ENCODE results near the gene DGLUCY.

The DGLUCY gene

DNA sequence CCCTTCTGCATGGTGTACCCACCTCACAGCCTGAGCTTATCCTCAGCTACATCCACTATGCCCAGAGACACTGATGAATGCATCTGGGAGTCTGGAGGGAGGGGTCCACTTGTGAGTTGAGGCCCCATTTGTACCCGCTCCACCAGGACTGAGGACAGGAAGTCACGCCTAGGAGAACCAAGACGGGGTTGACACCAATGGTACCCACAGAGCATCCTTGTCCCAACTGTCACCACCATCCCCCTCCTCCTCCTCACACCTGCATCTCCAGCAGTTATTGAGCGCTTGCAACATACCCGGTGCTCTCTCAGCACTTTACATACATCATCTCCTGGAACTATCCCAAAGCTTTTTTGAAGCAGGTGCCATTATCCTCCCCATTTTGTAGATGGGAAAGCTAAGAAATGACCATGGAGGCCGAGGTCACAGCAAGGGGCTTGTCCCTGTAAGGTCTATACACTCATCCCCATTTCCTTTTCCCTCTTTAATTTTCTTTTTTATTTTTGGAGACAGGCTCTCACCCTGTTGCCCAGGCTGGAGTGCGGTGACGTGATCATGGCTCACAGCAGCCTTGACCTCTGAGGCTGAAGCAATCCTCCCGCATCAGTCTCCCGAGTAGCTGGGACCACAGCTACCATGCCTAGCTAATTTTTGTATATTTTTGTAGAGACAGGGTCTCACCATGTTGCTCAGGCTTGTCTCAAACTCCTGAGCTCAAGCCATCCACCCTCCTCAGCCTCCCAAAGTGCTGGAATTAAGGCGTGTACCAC is 31.7 kb downstream of the DGLUCY start:
- DNase-seq (ENCODE audit: low read depth), result no peak
- TF ChIP-seq, protein P1, sequence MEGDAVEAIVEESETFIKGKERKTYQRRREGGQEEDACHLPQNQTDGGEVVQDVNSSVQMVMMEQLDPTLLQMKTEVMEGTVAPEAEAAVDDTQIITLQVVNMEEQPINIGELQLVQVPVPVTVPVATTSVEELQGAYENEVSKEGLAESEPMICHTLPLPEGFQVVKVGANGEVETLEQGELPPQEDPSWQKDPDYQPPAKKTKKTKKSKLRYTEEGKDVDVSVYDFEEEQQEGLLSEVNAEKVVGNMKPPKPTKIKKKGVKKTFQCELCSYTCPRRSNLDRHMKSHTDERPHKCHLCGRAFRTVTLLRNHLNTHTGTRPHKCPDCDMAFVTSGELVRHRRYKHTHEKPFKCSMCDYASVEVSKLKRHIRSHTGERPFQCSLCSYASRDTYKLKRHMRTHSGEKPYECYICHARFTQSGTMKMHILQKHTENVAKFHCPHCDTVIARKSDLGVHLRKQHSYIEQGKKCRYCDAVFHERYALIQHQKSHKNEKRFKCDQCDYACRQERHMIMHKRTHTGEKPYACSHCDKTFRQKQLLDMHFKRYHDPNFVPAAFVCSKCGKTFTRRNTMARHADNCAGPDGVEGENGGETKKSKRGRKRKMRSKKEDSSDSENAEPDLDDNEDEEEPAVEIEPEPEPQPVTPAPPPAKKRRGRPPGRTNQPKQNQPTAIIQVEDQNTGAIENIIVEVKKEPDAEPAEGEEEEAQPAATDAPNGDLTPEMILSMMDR (conservative IDR thresholded peaks at IDR 0.05; ENCODE audit: control insufficient read depth, insufficient read depth, low read depth, low read length), result no peak
- no peak overlapping the region for H3K4me3 ChIP-seq (ENCODE audit: control insufficient read depth, low read depth, low read length)

DNA sequence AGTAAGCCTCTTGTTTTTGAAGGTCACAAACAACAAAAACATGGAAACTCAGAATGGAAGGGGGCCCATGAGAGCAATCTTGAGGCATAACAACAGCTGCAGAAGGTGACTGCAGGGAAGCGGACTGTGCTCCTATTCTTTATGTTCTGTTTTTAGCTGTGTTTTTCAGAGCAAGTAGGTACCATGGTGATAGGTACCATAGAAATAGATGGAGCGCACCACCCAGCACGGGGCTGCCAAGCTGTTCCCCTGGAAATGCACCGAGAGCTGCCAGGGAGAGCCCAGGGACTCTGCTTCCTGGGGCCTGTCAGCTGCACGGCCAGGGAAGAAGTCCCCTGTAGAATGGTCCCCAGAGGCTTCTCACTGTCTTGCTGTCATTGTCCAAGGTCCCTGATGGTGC is 32.8 kb downstream of the DGLUCY start:
- TF ChIP-seq, protein P1 (conservative IDR thresholded peaks at IDR 0.05; ENCODE audit: control insufficient read depth, insufficient read depth, low read depth, low read length), result no peak
- DNase-seq (ENCODE audit: low read depth), result no peak
- no peak overlapping the region for H3K4me3 ChIP-seq (ENCODE audit: control insufficient read depth, low read depth, low read length)

DNA sequence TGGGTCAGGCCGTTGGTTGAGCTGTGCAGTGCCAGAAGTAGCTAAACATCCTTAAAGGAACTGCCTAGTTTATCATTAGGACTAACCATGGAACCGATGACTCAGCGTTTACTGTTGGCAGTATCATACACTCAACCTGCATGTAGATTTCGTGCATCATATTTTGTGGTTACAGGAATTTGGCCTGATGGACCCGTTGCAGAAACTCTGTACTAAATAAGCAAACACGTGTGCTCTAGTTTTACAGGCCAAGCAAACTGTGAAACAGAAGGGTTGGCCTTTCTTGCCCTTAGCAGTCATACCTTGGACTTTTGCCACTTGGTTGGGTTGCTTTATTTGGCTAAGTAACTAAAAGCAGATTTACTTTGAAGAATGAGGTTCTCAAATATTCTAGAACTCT is 35.6 kb downstream of the DGLUCY start:
- peak; percentile 100 for DNase-seq (ENCODE audit: low read depth)
- TF ChIP-seq, protein P1 (conservative IDR thresholded peaks at IDR 0.05; ENCODE audit: control insufficient read depth, insufficient read depth, low read depth, low read length), result no peak
- H3K4me3 ChIP-seq (ENCODE audit: control insufficient read depth, low read depth, low read length), result no peak overlapping the region

GRCh38 chr14:91152499-91152898 is 38.6 kb downstream of the DGLUCY start:
- H3K4me3 ChIP-seq (ENCODE audit: control insufficient read depth, low read depth, low read length), result no peak overlapping the region
- no peak for DNase-seq (ENCODE audit: low read depth)
- TF ChIP-seq, protein P1 (conservative IDR thresholded peaks at IDR 0.05; ENCODE audit: control insufficient read depth, insufficient read depth, low read depth, low read length), result no peak

GRCh38 chr14:91153360-91153759 is 39.5 kb downstream of the DGLUCY start:
- H3K4me3 ChIP-seq (ENCODE audit: control insufficient read depth, low read depth, low read length), result no peak overlapping the region
- DNase-seq (ENCODE audit: low read depth), result no peak
- TF ChIP-seq, protein P1 (conservative IDR thresholded peaks at IDR 0.05; ENCODE audit: control insufficient read depth, insufficient read depth, low read depth, low read length), result no peak

DNA sequence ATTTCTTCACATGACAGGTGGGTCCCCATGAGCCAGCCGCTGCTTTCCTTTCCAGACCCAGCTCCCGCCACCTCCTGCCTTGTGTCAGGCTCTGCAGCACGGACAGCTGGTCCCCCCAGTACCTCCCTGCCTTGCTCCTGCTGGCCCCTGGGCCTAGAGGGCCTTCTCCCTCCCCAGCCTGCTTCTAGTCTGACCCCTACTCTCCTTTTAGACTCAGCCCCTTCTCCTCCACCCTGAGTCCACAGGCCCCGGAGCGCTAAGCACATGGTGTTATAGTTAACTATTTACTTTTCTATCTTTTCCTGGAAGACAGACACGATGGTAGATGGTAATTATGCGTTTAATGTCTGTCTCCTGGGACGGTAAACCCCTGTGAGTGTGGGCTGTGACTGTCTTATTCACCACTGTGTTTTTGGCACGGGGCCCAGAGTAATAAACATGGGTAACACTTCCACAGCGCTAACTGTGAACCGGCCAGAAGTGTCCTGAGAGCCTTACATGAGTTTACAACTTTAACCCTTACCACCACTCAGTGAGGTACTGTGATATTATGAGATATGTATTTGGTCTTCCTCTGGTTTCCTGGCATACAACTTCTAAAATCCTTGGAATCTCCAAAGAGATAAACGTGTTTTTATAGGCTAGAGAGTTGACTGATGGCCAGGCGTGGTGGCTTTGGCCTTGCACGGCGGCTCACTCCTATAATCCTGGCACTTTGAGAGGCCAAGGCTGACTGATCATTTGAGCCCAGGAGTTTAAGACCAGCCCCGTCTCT is 41.2 kb downstream of the DGLUCY start:
- TF ChIP-seq, protein P1 (conservative IDR thresholded peaks at IDR 0.05; ENCODE audit: control insufficient read depth, insufficient read depth, low read depth, low read length), result no peak
- no peak overlapping the region for H3K4me3 ChIP-seq (ENCODE audit: control insufficient read depth, low read depth, low read length)
- DNase-seq (ENCODE audit: low read depth), result peak; percentile 72
